ENCODE results near the gene FAM193B.
A peak's percentile ranks its signal among the peaks of the same experiment; 100 is the strongest.

FAM193B gene

GRCh38 chr5:177500685-177501522, 53.5 kb downstream of the FAM193B start:
- Mint-ChIP-seq H3K36me3 (ENCODE audit: low read depth) (no peaks in the 10 kb centered on the region), H3K27ac (no peak overlapping the region), H3K27me3 (ENCODE audit: low read depth) (peaks cover 17% of the 10 kb centered on the region), H3K4me1 (ENCODE audit: low read depth) (peaks cover 16% of the 10 kb centered on the region), H3K9me3 (no peaks in the 10 kb centered on the region), H3K4me3 (no peak overlapping the region)
- DNase-seq (ENCODE audit: low spot score), result peak; percentile 73

GRCh38 chr5:177499842-177500241, 54.5 kb downstream of the FAM193B start:
- no peak overlapping the region for H3K27ac Mint-ChIP-seq

GRCh38 chr5:177498013-177498787, 56.2 kb downstream of the FAM193B start:
- Mint-ChIP-seq H3K4me3 (peak overlapping the region; percentile 87), H3K27me3 (ENCODE audit: low read depth) (peaks cover 17% of the 10 kb centered on the region), H3K36me3 (ENCODE audit: low read depth) (no peaks in the 10 kb centered on the region), H3K4me1 (ENCODE audit: low read depth) (peaks cover 29% of the 10 kb centered on the region), H3K9me3 (no peaks in the 10 kb centered on the region), H3K27ac (peak overlapping the region; percentile 76)
- no peak for DNase-seq (ENCODE audit: low spot score)

More at GRCh38 chr5:177499842-177500241, 54.5 kb downstream of the FAM193B start:
- Mint-ChIP-seq H3K27me3 (ENCODE audit: low read depth) (peaks cover 17% of the 10 kb centered on the region), H3K4me1 (ENCODE audit: low read depth) (peaks cover 22% of the 10 kb centered on the region), H3K9me3 (no peaks in the 10 kb centered on the region), H3K4me3 (peak overlapping the region; percentile 7), H3K36me3 (ENCODE audit: low read depth) (no peaks in the 10 kb centered on the region)
- DNase-seq (ENCODE audit: low spot score), result no peak

GRCh38 chr5:177497292-177498012, 56.9 kb downstream of the FAM193B start, which contains the start of gene PDLIM7:
PDLIM7 (minus strand) TSS chr5:177497604; CDS start chr5:177496512, 1,092 bp downstream.
- Mint-ChIP-seq H3K4me1 (ENCODE audit: low read depth) (peaks cover 31% of the 10 kb centered on the region), H3K9me3 (no peaks in the 10 kb centered on the region), H3K27me3 (ENCODE audit: low read depth) (peaks cover 17% of the 10 kb centered on the region), H3K36me3 (ENCODE audit: low read depth) (peaks cover 4% of the 10 kb centered on the region), H3K27ac (peak within 1 kb of the TSS; percentile 76), H3K4me3 (peak within 1 kb of the TSS; percentile 87)
- peak; percentile 93 for DNase-seq (ENCODE audit: low spot score)

GRCh38 chr5:177496727-177497291, 57.6 kb downstream of the FAM193B start:
- Mint-ChIP-seq H3K27me3 (ENCODE audit: low read depth) (peaks cover 17% of the 10 kb centered on the region), H3K4me3 (peak overlapping the region; percentile 82), H3K27ac (peak overlapping the region; percentile 63)

GRCh38 chr5:177496070-177496726, 58.2 kb downstream of the FAM193B start:
- Mint-ChIP-seq H3K27me3 (ENCODE audit: low read depth) (peaks cover 17% of the 10 kb centered on the region), H3K4me3 (peak overlapping the region; percentile 82), H3K9me3 (no peaks in the 10 kb centered on the region), H3K27ac (peak overlapping the region; percentile 63), H3K36me3 (ENCODE audit: low read depth) (peaks cover 6% of the 10 kb centered on the region), H3K4me1 (ENCODE audit: low read depth) (peaks cover 31% of the 10 kb centered on the region)
- no peak for DNase-seq (ENCODE audit: low spot score)

More at GRCh38 chr5:177496727-177497291, 57.6 kb downstream of the FAM193B start:
- no peak for DNase-seq (ENCODE audit: low spot score)
- peaks cover 31% of the 10 kb centered on the region for H3K4me1 Mint-ChIP-seq (ENCODE audit: low read depth)
- H3K9me3 Mint-ChIP-seq, result no peaks in the 10 kb centered on the region
- peaks cover 5% of the 10 kb centered on the region for H3K36me3 Mint-ChIP-seq (ENCODE audit: low read depth)

- no peak overlapping the region for H3K27ac Mint-ChIP-seq
- DNase-seq (ENCODE audit: low spot score), result no peak
- H3K36me3 Mint-ChIP-seq (ENCODE audit: low read depth), result peaks cover 12% of the 10 kb centered on the region
- peak overlapping the region; percentile 82 for H3K4me3 Mint-ChIP-seq
- peaks cover 28% of the 10 kb centered on the region for H3K4me1 Mint-ChIP-seq (ENCODE audit: low read depth)
- peaks cover 15% of the 10 kb centered on the region for H3K27me3 Mint-ChIP-seq (ENCODE audit: low read depth)
- H3K9me3 Mint-ChIP-seq, result no peaks in the 10 kb centered on the region
Observed at GRCh38 chr5:177495243-177496060, 58.9 kb downstream of the FAM193B start.

GRCh38 chr5:177494346-177495195, 59.8 kb downstream of the FAM193B start:
- Mint-ChIP-seq H3K36me3 (ENCODE audit: low read depth) (peaks cover 18% of the 10 kb centered on the region), H3K4me3 (peak overlapping the region; percentile 26), H3K27ac (peak overlapping the region; percentile 77), H3K9me3 (no peaks in the 10 kb centered on the region), H3K27me3 (ENCODE audit: low read depth) (peaks cover 10% of the 10 kb centered on the region), H3K4me1 (ENCODE audit: low read depth) (peaks cover 28% of the 10 kb centered on the region)
- peak; percentile 35 for DNase-seq (ENCODE audit: low spot score)

GRCh38 chr5:177493795-177494345, 60.5 kb downstream of the FAM193B start:
- Mint-ChIP-seq H3K9me3 (no peaks in the 10 kb centered on the region), H3K27ac (peak overlapping the region; percentile 77), H3K4me3 (no peak overlapping the region), H3K27me3 (ENCODE audit: low read depth) (peaks cover 8% of the 10 kb centered on the region), H3K4me1 (ENCODE audit: low read depth) (peaks cover 28% of the 10 kb centered on the region), H3K36me3 (ENCODE audit: low read depth) (peaks cover 18% of the 10 kb centered on the region)
- DNase-seq (ENCODE audit: low spot score), result no peak

GRCh38 chr5:177492841-177493240, 61.5 kb downstream of the FAM193B start:
- Mint-ChIP-seq H3K27ac (peak overlapping the region; percentile 16), H3K27me3 (ENCODE audit: low read depth) (no peaks in the 10 kb centered on the region), H3K36me3 (ENCODE audit: low read depth) (peaks cover 18% of the 10 kb centered on the region), H3K4me1 (ENCODE audit: low read depth) (peaks cover 20% of the 10 kb centered on the region), H3K9me3 (no peaks in the 10 kb centered on the region), H3K4me3 (no peak overlapping the region)
- DNase-seq (ENCODE audit: low spot score), result no peak

- Mint-ChIP-seq H3K4me1 (ENCODE audit: low read depth) (peaks cover 19% of the 10 kb centered on the region), H3K27ac (peak overlapping the region; percentile 16), H3K27me3 (ENCODE audit: low read depth) (no peaks in the 10 kb centered on the region), H3K4me3 (no peak overlapping the region), H3K9me3 (no peaks in the 10 kb centered on the region), H3K36me3 (ENCODE audit: low read depth) (peaks cover 21% of the 10 kb centered on the region)
- no peak for DNase-seq (ENCODE audit: low spot score)
Observed at GRCh38 chr5:177491983-177492746, 62.2 kb downstream of the FAM193B start.

Measured in T-helper 2 cell treated with Interferon-gamma antibody and Interleukin-4, amounts not matched to agents 5 μg/mL and 100 μg/mL, for 36 hours (primary cell).